IMR-90 (cell line): ENCODE data around the gene IRX3. TPM values are rescaled to one million over a fixed set of nuclear protein-coding genes. Genes with fewer than 3 reads are reported as not detected.

ENCODE experiments used
- ATAC-seq: fragments of 200-7000 bp; cut with Tn5 transposase; 2 replicates; pipeline ENCODE4 v1.9.1; 2020; ENCODE audit warnings: low read depth, mild to moderate bottlenecking, moderate library complexity
- BruUV-seq: library from RNA; stranded (reverse); fragments of 400-500 nt; replicated peaks from 2 replicates; lab custom pipeline; 2021; lab: Mats Ljungman, UMichigan
- CTCF ChIA-PET: fragments of 300-600 bp; formaldehyde crosslinking; extraction: SDS; loops from one replicate; lab custom pipeline; 2021; ENCODE audit warnings: antibody characterized with exemption; lab: Yijun Ruan, JAX
- POLR2A ChIA-PET: fragments of 300-600 bp; sonication (Branson Sonifier 250); formaldehyde crosslinking; loops from one replicate; lab custom pipeline; 2022; ENCODE audit warnings: antibody characterized with exemption; ENCODE audit not compliant: unreplicated experiment; lab: Charles Lee
- DNase-seq: peaks from one replicate; pipeline ENCODE4 v3.0.0; 2013
- H2AFZ ChIP-seq: replicated peaks from 2 replicates; pipeline ENCODE3; 2013; ENCODE audit warnings: low read length, mild to moderate bottlenecking; ENCODE audit not compliant: poor library complexity
- H2AK5ac ChIP-seq: 2 replicates; pipeline ENCODE4 v1.6.1; 2013; ENCODE audit warnings: low read depth, low read length, inconsistent platforms
- H2AK9ac ChIP-seq: replicated peaks from 2 replicates; pipeline ENCODE3; 2013; ENCODE audit warnings: mild to moderate bottlenecking, low read depth, low read length, moderate library complexity; ENCODE audit not compliant: poor library complexity
- H2BK120ac ChIP-seq: 2 replicates; pipeline ENCODE4 v1.6.1; 2013; ENCODE audit warnings: low read depth, low read length, inconsistent platforms
- H2BK15ac ChIP-seq: 3 replicates; pipeline ENCODE4 v1.6.1; 2013; ENCODE audit warnings: low read depth, low read length, inconsistent platforms
- H2BK20ac ChIP-seq: 2 replicates; pipeline ENCODE4 v1.6.1; 2013; ENCODE audit warnings: low read depth, mild to moderate bottlenecking, inconsistent platforms, low read length, moderate library complexity
- H2BK5ac ChIP-seq: 2 replicates; pipeline ENCODE4 v1.6.1; 2013; ENCODE audit warnings: mild to moderate bottlenecking, low read depth, low read length, inconsistent platforms; ENCODE audit not compliant: poor library complexity, severe bottlenecking
- H3K14ac ChIP-seq: replicated peaks from 2 replicates; pipeline ENCODE4 v1.6.1; 2013; ENCODE audit warnings: low read depth, low read length, inconsistent platforms
- H3K18ac ChIP-seq: 2 replicates; pipeline ENCODE4 v1.6.1; 2013; ENCODE audit warnings: low read depth, low read length, control low read depth
- H3K23ac ChIP-seq: 2 replicates; pipeline ENCODE4 v1.6.1; 2013; ENCODE audit warnings: low read depth, low read length, inconsistent platforms
- H3K27ac ChIP-seq: 2 replicates; pipeline ENCODE4 v1.5.1; 2013; ENCODE audit warnings: mild to moderate bottlenecking, control low read depth, low read length; ENCODE audit not compliant: insufficient read depth
- H3K27me3 ChIP-seq: 2 replicates; pipeline ENCODE4 v1.6.1; 2013; ENCODE audit warnings: low read length; ENCODE audit not compliant: control insufficient read depth, insufficient read depth
- H3K36me3 ChIP-seq: 2 replicates; pipeline ENCODE4 v1.6.1; 2013; ENCODE audit warnings: low read length, mixed read lengths; ENCODE audit not compliant: control insufficient read depth, insufficient read depth
- H3K4ac ChIP-seq: 2 replicates; pipeline ENCODE4 v1.6.1; 2013; ENCODE audit warnings: low read depth, low read length, inconsistent platforms
- H3K4me1 ChIP-seq: 2 replicates; pipeline ENCODE4 v1.6.1; 2013; ENCODE audit warnings: low read length, mixed read lengths; ENCODE audit not compliant: control insufficient read depth, insufficient read depth
- H3K4me2 ChIP-seq: 2 replicates; pipeline ENCODE4 v1.6.1; 2013; ENCODE audit warnings: low read depth, mild to moderate bottlenecking, control low read depth, low read length, moderate library complexity
- H3K4me3 ChIP-seq: 2 replicates; pipeline ENCODE4 v1.5.1; 2013; ENCODE audit warnings: low read depth, mild to moderate bottlenecking, control low read depth, low read length, moderate library complexity; ENCODE audit not compliant: insufficient read depth
- H3K56ac ChIP-seq: 2 replicates; pipeline ENCODE4 v1.6.1; 2013; ENCODE audit warnings: low read length, inconsistent platforms; ENCODE audit not compliant: insufficient read depth; ENCODE audit errors: extremely low read depth
- H3K79me1 ChIP-seq, 2 experiments: 2 replicates each; pipeline ENCODE4 v1.6.1; 2013; ENCODE audit warnings: low read length in 2 of 2, inconsistent platforms in 1 of 2, low read depth in 1 of 2
- H3K9ac ChIP-seq: 2 replicates; pipeline ENCODE4 v1.6.1; 2013; ENCODE audit warnings: low read depth, low read length, control low read depth
- H3K9me1 ChIP-seq: 2 replicates; pipeline ENCODE4 v1.6.1; 2013; ENCODE audit warnings: low read length, inconsistent platforms; ENCODE audit not compliant: insufficient read depth
- H3K9me3 ChIP-seq: 2 replicates; pipeline ENCODE4 v1.6.1; 2013; ENCODE audit warnings: low read length; ENCODE audit not compliant: control insufficient read depth, insufficient read depth
- H4K20me1 ChIP-seq: 2 replicates; pipeline ENCODE4 v1.6.1; 2013; ENCODE audit warnings: low read length, inconsistent platforms; ENCODE audit not compliant: insufficient read depth
- H4K5ac ChIP-seq: 2 replicates; pipeline ENCODE4 v1.6.1; 2013; ENCODE audit warnings: mild to moderate bottlenecking, low read depth, low read length, control low read depth
- H4K8ac ChIP-seq, 2 experiments: 2 replicates each; pipeline ENCODE4 v1.6.1; 2013; ENCODE audit warnings: low read depth in 2 of 2, low read length in 2 of 2, control low read depth in 1 of 2, inconsistent platforms in 1 of 2
- H4K91ac ChIP-seq: 2 replicates; pipeline ENCODE4 v1.6.1; 2013; ENCODE audit warnings: low read depth, low read length, inconsistent platforms; ENCODE audit not compliant: insufficient read depth
- BHLHE40 ChIP-seq: fragments of 150-350 bp; IDR thresholded peaks from 2 replicates; pipeline ENCODE4 v1.6.1; 2016; ENCODE audit warnings: mild to moderate bottlenecking, low read depth, low read length
- CEBPB ChIP-seq: IDR thresholded peaks from 2 replicates; pipeline ENCODE4 v1.6.1; 2012; ENCODE audit warnings: low read depth, low read length, improper control_type of control experiment
- ELK1 ChIP-seq: fragments of 150-350 bp; IDR thresholded peaks from 2 replicates; pipeline ENCODE4 v1.6.1; 2016; ENCODE audit warnings: low read depth, mild to moderate bottlenecking, low read length, moderate library complexity, borderline replicate concordance
- FOS ChIP-seq: fragments of 150-350 bp; IDR thresholded peaks from 2 replicates; pipeline ENCODE4 v1.6.1; 2016; ENCODE audit warnings: low read depth, low read length
- MAFK ChIP-seq: IDR thresholded peaks from 2 replicates; pipeline ENCODE4 v1.6.1; 2012; ENCODE audit warnings: low read depth, low read length, improper control_type of control experiment
- POLR2A ChIP-seq: IDR thresholded peaks from 2 replicates; pipeline ENCODE4 v1.6.1; 2012; ENCODE audit warnings: mild to moderate bottlenecking, low read depth, low read length
- RAD21 ChIP-seq: IDR thresholded peaks from 2 replicates; pipeline ENCODE4 v1.6.1; 2012; ENCODE audit warnings: low read length, improper control_type of control experiment
- RCOR1 ChIP-seq: IDR thresholded peaks from 2 replicates; pipeline ENCODE4 v1.6.1; 2012; ENCODE audit warnings: mild to moderate bottlenecking, low read length, improper control_type of control experiment; ENCODE audit not compliant: insufficient replicate concordance
- USF2 ChIP-seq: fragments of 150-350 bp; IDR thresholded peaks from 2 replicates; pipeline ENCODE4 v1.6.1; 2017; ENCODE audit warnings: mild to moderate bottlenecking, antibody characterized with exemption, low read length, low read depth
- WGBS, 2 experiments: methylation state at CpG; one replicate each; pipeline versions ENCODE4 v1.1.5 to v1.1.7; 2013; ENCODE audit warnings: missing lambda C conversion rate in 2 of 2; ENCODE audit not compliant: insufficient read length in 1 of 2; ENCODE audit errors: extremely low coverage in 2 of 2; 5-methylcytosine and 5-hydroxymethylcytosine counted together
- dilution Hi-C: fragments of 300-500 bp; cut with HindIII; formaldehyde crosslinking; loops from one replicate; pipeline ENCODE4 v1.14.3; 2018; ENCODE audit warnings: low sequenced_read_pairs; ENCODE audit not compliant: unreplicated experiment
- in situ Hi-C: fragments of 300-500 bp; cut with MboI; formaldehyde crosslinking; loops from 3 replicates; pipeline ENCODE4 v1.14.3; 2019; ENCODE audit warnings: low sequenced_read_pairs, inconsistent platforms, mixed read lengths
- intact Hi-C: fragments of 100-400 bp; cut with micrococcal nuclease; formaldehyde crosslinking; loops from 2 replicates; pipeline ENCODE4 v1.10.0; 2022
- polyA plus RNA-seq, 3 experiments: library from polyadenylated mRNA; depleted of rRNA; stranded (reverse); fragments of >200 nt; gene quantifications; 2 replicates each; pipeline ENCODE4 v1.2.3, GENCODE V29; 2012; ENCODE audit warnings: low replicate concordance in 1 of 3
- total RNA-seq: library from RNA; depleted of rRNA; stranded (reverse); fragments of >200 nt; gene quantifications from 2 replicates; pipeline ENCODE4 v1.2.3, GENCODE V29; 2012

IRX3 gene
- total and polyA plus RNA-seq, 2 of the 4 experiments (the other 2 are of a cell fraction), result not detected

GRCh38 chr16:54318941-54319340 lies 32.4 kb upstream of the IRX3 start:
- no CpG with 5 or more reads among the region's 1 CpG for WGBS, 2 experiments
- in situ Hi-C loops, result no loop called here
- H3K9me3 ChIP-seq, result no peaks in the 10 kb centered on the region
- H3K79me1 ChIP-seq, result no peaks in the 10 kb centered on the region
- H2BK5ac ChIP-seq, result no peak overlapping the region
- no peaks in the 10 kb centered on the region for H3K36me3 ChIP-seq
- no peaks in the 10 kb centered on the region for H3K4me1 ChIP-seq
- H3K56ac ChIP-seq, result no peak overlapping the region
- H4K8ac ChIP-seq, result no peak overlapping the region
- no peak overlapping the region for H3K14ac ChIP-seq
- POLR2A ChIA-PET, result no interaction called here
- intact Hi-C loops, result no loop called here
- H2BK20ac ChIP-seq, result no peak overlapping the region
- no peak overlapping the region for H2BK120ac ChIP-seq
- no peak overlapping the region for H3K4me3 ChIP-seq
- DNase-seq (no peak), ATAC-seq (no peak)
- no peak overlapping the region for H3K4ac ChIP-seq
- H4K5ac ChIP-seq, result no peak overlapping the region
- no peaks in the 10 kb centered on the region for H4K20me1 ChIP-seq
- no peaks in the 10 kb centered on the region for H3K9me1 ChIP-seq
- H3K18ac ChIP-seq, result no peak overlapping the region
- H3K27ac ChIP-seq, result no peak overlapping the region
- H3K23ac ChIP-seq, result no peak overlapping the region
- peaks cover 7% of the 10 kb centered on the region for H3K27me3 ChIP-seq
- no peak overlapping the region for H2BK15ac ChIP-seq
- no TSS peak for BruUV-seq
- H2AK9ac ChIP-seq, result no peak overlapping the region
- CTCF ChIA-PET, result interaction anchor here (0.6 kb wide), 1 partner anchor 545 kb away, joined by 3 read pairs; no protein-coding TSS in a partner anchor
- TF ChIP-seq BHLHE40, result no peak
- TF ChIP-seq CEBPB, result no peak
- TF ChIP-seq RAD21, result no peak
- TF ChIP-seq POLR2A, result no peak
- TF ChIP-seq ELK1, result no peak
- TF ChIP-seq USF2, result no peak
- no peak for TF ChIP-seq FOS
- no peak for TF ChIP-seq MAFK
- TF ChIP-seq RCOR1, result no peak
- H3K9ac ChIP-seq, result no peak overlapping the region
- H2AK5ac ChIP-seq, result no peak overlapping the region
- H4K91ac ChIP-seq, result no peak overlapping the region
- H2AFZ ChIP-seq, result no peak overlapping the region
- dilution Hi-C loops, result no loop called here
- H3K4me2 ChIP-seq, result no peak overlapping the region
